AG09309 (cell line): Measurements from ENCODE around the gene IMMP2L.

Source experiments
- DNase-seq: peaks from one replicate; pipeline ENCODE4 v3.0.0-alpha.2; 2010; ENCODE audit warnings: low read depth
- H3K4me3 ChIP-seq: 2 replicates; pipeline ENCODE4 v1.5.1; 2011; ENCODE audit warnings: mild to moderate bottlenecking, low read depth, low read length, moderate library complexity; ENCODE audit not compliant: control insufficient read depth
- TF ChIP-seq, protein P1 (sequence below): IDR thresholded peaks from 2 replicates; pipeline ENCODE4 v1.5.1; 2011; ENCODE audit warnings: mild to moderate bottlenecking, low read depth, low read length, inconsistent platforms; ENCODE audit not compliant: insufficient read depth, control insufficient read depth; ENCODE audit errors: missing control alignments

Gene IMMP2L

DNA sequence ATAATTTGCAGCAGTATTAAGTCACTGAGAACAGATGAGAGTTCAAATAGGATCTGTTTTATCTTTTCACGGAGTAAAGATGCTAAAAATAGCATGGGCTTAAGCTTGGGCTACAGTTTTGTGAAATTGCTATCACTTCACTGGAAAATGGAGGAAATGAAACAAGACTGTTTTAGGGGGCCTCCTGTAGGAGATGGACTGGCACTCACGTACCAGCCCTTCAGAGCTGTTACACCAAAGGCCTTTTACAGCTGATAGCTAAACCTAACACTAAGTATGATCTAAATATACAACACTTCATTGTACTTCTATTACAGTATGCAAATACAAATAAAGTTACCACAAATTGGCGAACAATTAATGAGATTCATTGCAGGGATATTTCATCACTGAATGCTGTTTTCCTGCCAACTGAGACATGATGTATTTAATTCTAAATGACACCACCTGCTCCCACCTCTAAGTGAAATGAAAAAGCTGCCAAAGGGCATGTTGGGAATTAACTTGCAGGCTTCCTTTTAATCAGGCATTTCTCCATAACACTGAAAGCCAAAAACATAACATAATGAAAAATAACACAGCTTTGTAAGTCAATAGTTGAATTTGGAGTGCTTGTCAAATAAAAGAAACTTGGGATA is 775.8 kb downstream of the IMMP2L start:
- H3K4me3 ChIP-seq: no peak overlapping the region
- DNase-seq: no peak
- TF ChIP-seq, protein P1, sequence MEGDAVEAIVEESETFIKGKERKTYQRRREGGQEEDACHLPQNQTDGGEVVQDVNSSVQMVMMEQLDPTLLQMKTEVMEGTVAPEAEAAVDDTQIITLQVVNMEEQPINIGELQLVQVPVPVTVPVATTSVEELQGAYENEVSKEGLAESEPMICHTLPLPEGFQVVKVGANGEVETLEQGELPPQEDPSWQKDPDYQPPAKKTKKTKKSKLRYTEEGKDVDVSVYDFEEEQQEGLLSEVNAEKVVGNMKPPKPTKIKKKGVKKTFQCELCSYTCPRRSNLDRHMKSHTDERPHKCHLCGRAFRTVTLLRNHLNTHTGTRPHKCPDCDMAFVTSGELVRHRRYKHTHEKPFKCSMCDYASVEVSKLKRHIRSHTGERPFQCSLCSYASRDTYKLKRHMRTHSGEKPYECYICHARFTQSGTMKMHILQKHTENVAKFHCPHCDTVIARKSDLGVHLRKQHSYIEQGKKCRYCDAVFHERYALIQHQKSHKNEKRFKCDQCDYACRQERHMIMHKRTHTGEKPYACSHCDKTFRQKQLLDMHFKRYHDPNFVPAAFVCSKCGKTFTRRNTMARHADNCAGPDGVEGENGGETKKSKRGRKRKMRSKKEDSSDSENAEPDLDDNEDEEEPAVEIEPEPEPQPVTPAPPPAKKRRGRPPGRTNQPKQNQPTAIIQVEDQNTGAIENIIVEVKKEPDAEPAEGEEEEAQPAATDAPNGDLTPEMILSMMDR: no peak

DNA sequence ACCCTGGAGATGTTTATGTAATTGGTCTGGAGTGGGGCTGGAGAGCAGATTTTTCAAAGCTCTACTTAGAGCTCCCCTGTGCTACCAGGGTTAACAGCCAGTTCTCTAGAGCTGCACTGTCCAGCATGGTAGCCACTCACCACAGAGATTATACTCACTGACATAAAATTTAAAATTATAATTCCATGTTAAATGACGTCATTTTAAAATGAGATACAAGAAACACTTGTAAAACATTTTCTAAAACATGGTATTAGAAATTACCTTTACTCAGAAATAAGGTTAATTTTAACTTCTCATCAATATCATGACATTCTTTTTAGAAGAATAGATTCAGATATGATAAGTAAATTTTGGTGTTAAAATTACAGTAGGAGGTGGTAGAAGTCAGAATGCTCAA is 777.5 kb downstream of the IMMP2L start:
- TF ChIP-seq, protein P1: no peak
- H3K4me3 ChIP-seq: no peak overlapping the region
- DNase-seq: no peak

DNA sequence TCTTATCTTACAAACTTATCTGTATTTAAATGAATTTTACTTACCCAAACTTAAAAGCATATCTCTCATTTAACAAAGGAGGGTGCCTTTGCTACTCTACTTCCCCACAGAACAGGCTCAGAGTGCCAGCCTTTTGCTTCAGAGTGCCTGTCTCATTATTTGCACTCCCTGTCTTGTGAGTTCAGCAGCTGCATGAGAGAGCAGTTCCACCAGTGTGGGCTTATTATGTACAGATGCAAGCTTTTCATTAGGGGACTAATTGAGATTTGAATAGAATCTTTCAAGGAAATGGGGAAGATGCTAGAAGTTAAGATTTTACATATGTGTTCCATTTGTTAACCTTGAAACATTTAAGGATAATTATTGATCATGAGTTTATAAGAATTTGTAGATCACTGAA is 781.6 kb downstream of the IMMP2L start:
- H3K4me3 ChIP-seq: no peak overlapping the region
- DNase-seq: no peak
- TF ChIP-seq, protein P1: no peak

DNA sequence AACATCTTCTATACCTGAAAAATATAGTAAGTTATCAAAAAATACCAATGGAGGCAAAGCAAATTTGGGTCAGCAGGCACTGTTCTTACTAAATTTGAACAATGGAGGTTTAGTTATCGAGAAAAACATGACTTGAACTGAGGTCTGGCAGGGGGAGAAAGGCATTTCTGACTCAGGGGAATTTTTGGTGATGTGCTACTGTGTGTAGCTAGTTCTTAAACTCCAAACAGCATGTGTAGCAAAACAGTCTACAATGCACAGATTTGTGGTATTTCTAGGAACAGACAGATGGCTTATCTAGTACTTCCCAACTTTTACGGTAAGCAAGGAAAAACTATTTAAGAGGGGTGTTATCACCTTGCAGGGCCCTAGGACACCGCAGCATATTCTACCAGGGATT is 783.0 kb downstream of the IMMP2L start:
- TF ChIP-seq, protein P1: no peak
- no peak overlapping the region for H3K4me3 ChIP-seq
- no peak for DNase-seq

DNA sequence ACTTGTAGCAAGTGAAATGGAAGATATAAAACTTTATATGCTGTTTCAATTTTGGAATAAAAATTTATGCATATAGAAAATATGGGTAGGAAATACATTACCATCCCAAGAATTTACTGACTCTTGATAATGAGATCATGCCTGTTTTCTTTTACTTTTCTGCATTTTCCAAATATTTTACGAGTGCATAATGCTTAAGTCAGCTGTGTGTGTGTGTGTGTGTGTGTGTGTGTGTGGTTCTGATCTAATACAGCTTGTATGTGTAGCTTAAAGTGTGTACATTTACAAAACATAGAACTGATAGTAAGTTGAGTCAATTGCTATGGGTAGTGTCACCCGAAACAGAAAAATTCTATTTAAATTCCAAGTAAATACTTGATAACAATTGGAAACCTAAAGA is 787.2 kb downstream of the IMMP2L start:
- DNase-seq: no peak
- TF ChIP-seq, protein P1: no peak
- no peak overlapping the region for H3K4me3 ChIP-seq

DNA sequence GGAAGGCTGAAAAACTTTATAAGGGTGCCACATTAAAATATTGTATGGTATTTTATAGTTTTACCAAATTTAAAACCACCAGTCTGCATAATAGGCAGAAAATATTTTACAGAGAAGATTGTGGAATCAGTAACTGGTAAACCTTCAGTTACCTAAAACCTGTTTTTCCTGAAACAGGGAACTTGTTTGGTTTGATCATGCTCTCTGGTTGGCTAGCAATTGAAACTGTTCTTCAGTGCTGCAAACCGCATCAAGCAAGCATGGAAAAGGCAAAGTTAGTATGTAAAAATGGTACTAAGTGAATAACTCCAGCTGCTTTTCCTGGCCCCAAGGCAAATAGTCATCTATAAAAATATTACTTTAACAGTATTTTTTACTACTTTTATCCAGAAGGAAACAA is 788.2 kb downstream of the IMMP2L start:
- TF ChIP-seq, protein P1: no peak
- DNase-seq: no peak
- H3K4me3 ChIP-seq: no peak overlapping the region
